ENCODE measurements around the gene TTLL1.

GRCh38 chr22:43008509-43008908, 80.7 kb downstream of the TTLL1 start:
- TF ChIP-seq CTCF (IDR thresholded peaks at IDR 0.05) (no peak), EP300 (IDR thresholded peaks at IDR 0.05) (no peak), POLR2A (IDR thresholded peaks at IDR 0.05) (no peak)
